ENCODE data around the gene STIP1. TPM values are rescaled to one million over a fixed set of nuclear protein-coding genes. Genes with fewer than 3 reads are reported as not detected.

The STIP1 gene
- total and polyA plus RNA-seq, 9 of the 15 experiments (the other 6 are each of a cell fraction or from before 2014, with no cell fraction given) = 58.1 to 465 (median 346) TPM

DNA sequence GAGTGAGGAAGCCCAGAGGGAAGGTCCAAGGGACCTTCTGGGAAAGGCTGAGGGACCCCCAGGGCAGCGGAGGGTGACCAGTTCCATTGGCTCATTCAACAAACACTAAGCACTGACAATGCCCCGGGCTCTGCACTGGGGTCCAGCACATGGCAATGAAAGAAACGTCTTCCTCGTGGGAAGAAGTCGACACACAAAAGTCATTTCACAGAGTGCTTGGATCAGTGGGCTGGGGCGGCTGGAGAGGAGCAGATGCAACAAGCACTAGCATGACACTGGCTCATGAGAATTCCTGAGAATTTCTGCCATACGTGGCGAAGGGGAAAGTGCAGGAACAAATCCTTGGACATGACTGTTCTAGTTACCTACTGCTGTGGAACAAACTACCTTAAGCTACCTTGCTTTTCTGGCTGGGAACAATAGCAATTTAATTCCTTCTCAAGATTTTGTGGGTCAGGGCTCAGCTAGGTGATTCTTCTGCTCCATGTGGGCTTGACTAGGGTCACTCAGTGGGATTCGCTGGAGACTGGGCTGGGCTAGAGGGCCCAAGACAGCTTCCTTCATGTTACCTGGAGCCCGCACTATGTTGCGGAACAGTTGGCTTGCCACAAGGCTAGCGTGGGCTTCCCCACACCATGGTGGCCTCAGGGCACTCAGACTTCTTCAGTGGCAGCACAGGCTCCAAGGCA, 6.9 kb upstream of the STIP1 start (continued):
- TF ChIP-seq GATAD2B (IDR thresholded peaks at IDR 0.05; ENCODE audit: borderline replicate concordance) (no peak), POLR3A (IDR thresholded peaks at IDR 0.05; ENCODE audit: borderline replicate concordance, extremely low read depth, insufficient read depth, insufficient read length) (no peak), ZBTB2 (IDR thresholded peaks at IDR 0.05) (no peak), ZBTB7A (IDR thresholded peaks at IDR 0.05; ENCODE audit: borderline replicate concordance, control insufficient read depth, low read depth, low read length) (no peak), HMGN3 (IDR thresholded peaks at IDR 0.05; ENCODE audit: borderline replicate concordance, extremely low read depth, insufficient read length, low read depth, low read length) (no peak), TFAM (CRISPR knock-in tag; conservative IDR thresholded peaks at IDR 0.05) (no peak), CCAR2 (IDR thresholded peaks at IDR 0.05; ENCODE audit: low read depth, low read length) (no peak), SMAD4 (CRISPR knock-in tag; conservative IDR thresholded peaks at IDR 0.05) (no peak), ELK3 (CRISPR knock-in tag; IDR thresholded peaks at IDR 0.05) (no peak)
